ENCODE data around the gene DCST2.

Gene DCST2

GRCh38 chr1:155008015-155008941 lies 25.3 kb downstream of the DCST2 start:
- DNase-seq: no peak

DNA sequence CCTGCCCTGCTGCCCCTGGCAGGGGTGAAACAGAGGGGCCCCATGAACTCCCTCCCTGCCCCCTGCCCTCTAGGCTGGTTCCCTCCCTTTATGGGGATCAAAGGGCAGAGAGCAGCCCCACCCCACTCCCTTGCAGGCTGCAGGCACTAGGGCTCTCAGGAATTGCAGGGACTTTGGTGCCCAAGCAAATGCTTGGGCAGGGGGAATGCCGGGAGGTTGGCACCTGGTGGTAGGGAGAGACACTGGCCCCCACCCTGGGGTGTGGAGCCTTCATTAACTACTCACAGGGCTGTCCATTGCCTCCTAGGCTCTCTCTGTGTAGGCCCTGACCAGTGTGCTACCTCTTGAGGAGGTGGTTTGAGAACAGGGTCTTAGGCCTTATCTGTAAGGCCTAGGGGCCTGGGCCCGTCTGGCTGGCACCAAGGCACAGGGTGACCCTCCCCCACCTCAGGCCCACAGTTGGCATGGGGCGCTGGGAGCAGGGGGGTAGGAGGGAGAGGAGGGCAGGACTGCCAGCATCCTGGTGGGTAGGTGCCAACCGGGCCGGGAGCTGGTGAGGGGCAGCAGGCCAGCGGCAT lies 26.2 kb downstream of the DCST2 start:
- DNase-seq: no peak

DNA sequence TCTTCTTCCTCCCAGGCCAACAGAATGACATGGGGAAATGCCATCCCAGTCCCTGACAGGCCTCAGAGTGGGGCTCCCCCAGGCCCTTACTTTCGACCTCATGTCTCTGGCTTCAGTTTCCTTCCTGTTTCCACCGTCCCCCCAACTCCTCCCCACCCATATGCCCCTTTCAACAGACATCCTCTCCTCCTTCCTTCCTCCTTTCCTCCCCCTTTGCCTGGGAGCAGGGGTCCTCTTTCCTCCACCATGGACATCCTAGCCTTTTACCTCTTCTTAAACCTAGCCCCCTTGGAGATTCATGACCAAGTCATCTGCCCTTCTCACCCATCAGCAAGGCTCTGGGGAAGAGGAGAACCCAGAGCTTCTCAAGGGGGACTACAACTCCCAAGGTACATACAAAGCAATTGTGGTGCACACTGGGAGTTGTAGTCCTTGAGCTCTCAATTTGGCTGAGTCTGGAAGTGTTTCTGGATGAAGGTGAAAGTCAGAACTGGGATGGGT lies 26.9 kb downstream of the DCST2 start:
- peak; percentile 65 for DNase-seq

- no peak for DNase-seq
Measured at GRCh38 chr1:155005076-155006011, 28.2 kb downstream of the DCST2 start.

DNA sequence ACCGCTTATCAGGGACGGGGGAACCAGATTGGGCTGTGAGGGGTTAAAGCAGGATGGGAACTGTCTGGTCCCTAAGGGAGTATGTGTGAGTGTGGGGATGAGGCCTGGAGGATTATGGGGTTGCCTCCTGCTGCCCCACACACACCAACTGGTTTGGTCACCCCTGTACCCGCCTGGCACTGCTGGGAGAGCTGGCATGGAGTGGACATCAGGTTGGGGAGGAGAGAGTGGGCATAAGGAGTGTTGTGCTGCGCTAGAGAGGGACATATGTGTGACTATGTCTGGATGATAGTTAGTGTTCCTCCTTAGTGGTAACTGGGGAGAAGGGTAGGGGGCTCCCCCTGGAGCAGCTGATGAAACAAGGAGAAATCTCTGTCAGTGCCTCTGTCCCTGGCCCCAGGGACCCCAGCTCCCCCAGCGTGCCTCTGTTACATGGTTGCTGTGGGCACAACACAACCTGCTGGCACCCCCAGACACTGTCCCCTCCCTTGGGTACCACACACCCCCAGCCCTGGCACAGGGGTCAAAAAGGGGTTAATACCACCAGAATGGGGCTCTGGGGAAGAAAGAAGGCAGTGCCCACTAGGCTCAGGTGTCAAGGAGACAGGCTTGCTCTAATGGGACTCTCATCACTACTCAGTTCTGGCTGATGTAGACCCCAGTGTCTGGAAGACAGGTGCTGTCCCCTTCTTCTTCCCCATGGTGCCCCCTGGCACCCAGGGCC lies 29.1 kb downstream of the DCST2 start:
- no peak for DNase-seq

GRCh38 chr1:155003766-155004351 lies 29.7 kb downstream of the DCST2 start:
- DNase-seq: no peak

DNA sequence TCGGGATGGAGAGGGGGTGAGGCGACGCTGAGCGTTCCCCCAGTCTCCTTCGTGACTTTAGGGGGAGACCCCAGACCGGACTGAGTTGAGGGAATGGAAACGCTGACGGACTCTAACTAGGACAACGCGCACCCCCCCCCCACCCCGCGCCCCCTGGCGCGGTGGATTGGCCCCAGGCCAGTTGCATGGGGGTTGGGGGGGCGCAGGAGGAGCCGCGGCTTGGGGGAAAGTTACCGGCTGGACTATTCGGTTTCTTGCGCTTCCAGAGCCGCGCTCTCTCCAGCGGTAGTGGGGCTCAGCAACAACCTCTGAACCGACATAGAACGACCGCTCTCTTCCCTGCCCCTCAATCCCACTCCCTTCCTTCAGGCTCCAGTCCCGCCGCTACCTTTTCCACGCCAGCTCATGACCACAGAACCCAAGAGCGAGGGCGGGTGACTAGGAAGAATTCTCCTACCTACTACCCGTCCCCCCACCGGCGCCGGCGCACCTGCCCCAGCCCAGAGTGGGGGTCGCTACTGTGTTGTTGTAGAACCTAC lies 30.3 kb downstream of the DCST2 start:
- peak; percentile 21 for DNase-seq

- DNase-seq: no peak
Measured at GRCh38 chr1:155002464-155003226, 30.9 kb downstream of the DCST2 start, which contains the start of gene ZBTB7B. TSS of gene ZBTB7B (plus strand) at chr1:155002802. CDS start at chr1:155014661, 11,859 bp downstream.

DNA sequence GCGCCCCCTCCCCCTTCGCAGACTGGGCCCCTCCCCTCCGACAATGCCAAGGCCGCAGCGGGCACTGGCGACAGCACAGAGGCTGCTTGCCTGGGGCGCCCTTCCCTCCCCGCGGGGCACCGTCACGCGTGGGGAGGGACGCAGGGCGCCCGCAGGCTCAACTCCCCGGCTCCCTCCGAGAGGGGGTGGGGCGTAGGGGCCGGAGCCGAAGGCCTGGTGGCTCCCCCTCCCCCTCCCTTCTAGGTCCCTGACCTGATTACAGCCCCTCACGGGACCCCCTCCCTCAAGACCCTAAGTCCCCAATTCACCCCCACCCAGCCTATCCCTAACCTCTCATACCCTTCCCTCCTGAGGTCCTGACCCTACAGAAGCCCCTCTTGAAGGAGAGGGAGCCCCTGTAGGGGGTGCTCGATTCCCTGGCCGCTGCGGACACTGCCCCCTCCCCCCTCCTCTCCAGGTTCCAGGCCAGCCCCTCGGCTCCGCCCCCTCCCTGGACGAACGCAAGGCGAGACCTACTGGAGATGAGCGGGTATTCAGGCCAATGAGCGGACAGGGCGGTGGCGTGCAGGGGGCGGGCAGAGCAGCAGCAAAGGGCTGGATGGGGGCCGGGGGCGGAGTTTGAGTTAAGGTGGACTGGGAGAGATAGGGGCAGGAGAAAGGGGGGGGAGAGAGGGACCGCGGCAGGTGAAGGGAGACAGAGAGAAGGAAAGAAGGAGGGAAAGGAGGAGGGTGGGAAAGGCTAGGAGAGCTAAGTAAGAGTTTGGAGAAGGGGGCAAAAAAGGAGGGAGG lies 31.7 kb downstream of the DCST2 start:
- peak; percentile 99 for DNase-seq

DNA sequence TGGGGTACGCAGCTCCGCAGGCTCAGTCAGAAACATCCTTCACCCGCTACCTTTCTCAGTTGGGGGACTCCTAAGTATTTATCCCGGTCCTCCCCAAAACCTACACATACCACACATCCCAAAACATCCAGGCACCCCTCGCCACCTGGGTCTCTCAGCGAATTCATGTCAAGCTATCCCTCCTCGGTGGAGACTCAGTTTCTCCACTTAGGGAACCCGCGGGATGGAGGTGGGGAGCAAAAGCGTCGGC lies 32.2 kb downstream of the DCST2 start:
- DNase-seq: no peak

DNA sequence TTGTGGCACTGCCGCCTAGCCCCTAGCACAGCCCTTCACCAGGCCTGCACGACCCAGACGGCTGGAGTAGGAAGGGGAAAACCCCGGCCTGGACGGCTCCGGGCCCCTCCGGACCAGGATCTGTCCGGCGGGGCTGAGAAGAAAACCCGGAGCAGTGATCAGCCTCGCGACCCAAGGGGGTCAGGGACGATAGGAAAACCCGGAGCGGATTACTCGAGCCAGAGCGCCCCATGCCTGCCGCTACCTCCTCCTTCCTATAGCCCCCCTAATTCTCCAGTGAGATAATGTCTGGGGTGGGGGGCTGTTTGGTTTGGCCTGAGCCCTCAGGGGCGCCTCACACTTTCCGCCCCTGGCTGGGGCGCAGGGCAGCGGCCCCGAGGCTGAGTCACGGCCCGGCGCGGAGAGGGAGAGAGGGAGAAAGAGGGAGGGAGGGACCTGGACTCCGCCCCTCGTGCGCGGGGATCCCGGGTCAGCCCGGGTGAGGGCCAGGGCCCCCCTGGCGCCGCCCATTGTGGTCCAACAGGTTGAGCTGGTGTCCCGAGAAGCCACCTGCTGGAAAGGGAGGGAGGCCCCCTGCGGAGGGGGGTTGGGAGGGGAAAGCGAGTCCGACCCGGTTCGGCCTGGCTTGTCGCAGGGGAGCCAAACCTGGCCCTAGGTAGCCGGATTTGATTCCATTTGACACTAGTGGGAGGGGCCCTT lies 32.7 kb downstream of the DCST2 start:
- DNase-seq: peak; percentile 89

GRCh38 chr1:155000411-155000725 lies 33.2 kb downstream of the DCST2 start:
- peak; percentile 83 for DNase-seq

GRCh38 chr1:154999571-155000410 lies 33.8 kb downstream of the DCST2 start:
- DNase-seq: no peak

- peak; percentile 91 for DNase-seq
Measured at GRCh38 chr1:154998818-154999570, 34.6 kb downstream of the DCST2 start.

GRCh38 chr1:154998201-154998780 lies 35.3 kb downstream of the DCST2 start:
- DNase-seq: no peak

DNA sequence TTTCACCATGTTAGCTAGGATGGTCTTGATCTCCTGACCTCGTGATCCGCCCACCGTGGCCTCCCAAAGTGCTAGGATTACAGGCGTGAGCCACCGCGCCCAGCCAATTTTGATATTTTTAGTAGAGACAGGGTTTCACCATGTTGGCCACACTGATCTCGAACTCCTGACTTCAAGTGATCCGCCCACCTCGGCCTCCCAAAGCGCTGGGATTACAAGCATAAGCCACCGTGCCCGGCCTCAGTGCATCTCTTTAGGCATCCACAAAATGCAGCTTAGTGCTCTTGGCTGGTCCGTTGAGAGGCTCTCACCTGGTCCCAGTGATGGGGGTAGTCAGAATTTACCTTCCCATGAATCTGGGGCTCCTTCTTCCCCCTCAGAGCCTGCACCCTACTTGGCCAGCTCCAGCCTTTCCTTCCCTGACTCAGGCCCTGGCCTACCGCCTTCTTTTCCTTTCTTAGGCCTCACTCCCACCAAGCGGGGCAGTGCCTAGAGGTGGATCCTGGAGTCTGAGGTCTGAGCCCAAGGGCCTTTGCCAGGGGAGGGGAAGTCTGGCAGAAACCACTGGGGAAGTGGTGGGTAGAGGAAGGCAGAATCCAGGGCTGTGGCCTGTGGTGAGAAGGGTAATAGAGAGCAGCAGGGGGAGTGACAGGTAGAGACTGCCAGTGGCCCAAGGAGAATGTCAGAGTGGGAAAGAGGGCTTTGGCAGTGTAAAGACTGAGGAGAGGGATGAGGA lies 36.4 kb downstream of the DCST2 start:
- no peak for DNase-seq

Data from NCI-H1694 (cell line).